GM19238 (cell line): ENCODE measurements around the gene NFIB.
A peak's percentile ranks its signal among the peaks of the same experiment; 100 is the strongest.

Experiments
- DNase-seq: peaks from one replicate; pipeline ENCODE4 v3.0.0; 2011; ENCODE audit warnings: low spot score; ENCODE audit not compliant: insufficient read length

NFIB gene

GRCh38 chr9:14345354-14346230 is 31.7 kb upstream of the NFIB start:
- DNase-seq = no peak

- DNase-seq = no peak
Observed at GRCh38 chr9:14344941-14345353, 31.0 kb upstream of the NFIB start.

GRCh38 chr9:14344053-14344524 is 30.1 kb upstream of the NFIB start:
- DNase-seq = no peak

GRCh38 chr9:14343261-14344031 is 29.5 kb upstream of the NFIB start:
- DNase-seq = no peak

- DNase-seq = no peak
Observed at GRCh38 chr9:14342736-14343135, 28.8 kb upstream of the NFIB start.

- no peak for DNase-seq
Observed at GRCh38 chr9:14341437-14342122, 27.6 kb upstream of the NFIB start.

- DNase-seq = no peak
Observed at GRCh38 chr9:14340994-14341393, 27.1 kb upstream of the NFIB start.

- DNase-seq = no peak
Observed at GRCh38 chr9:14340219-14340873, 26.4 kb upstream of the NFIB start.

- no peak for DNase-seq
Observed at GRCh38 chr9:14339746-14340145, 25.8 kb upstream of the NFIB start.

- no peak for DNase-seq
Observed at GRCh38 chr9:14337615-14338014, 23.7 kb upstream of the NFIB start.

GRCh38 chr9:14336244-14336643 is 22.3 kb upstream of the NFIB start:
- DNase-seq = no peak

GRCh38 chr9:14331120-14331519 is 17.2 kb upstream of the NFIB start:
- no peak for DNase-seq

GRCh38 chr9:14327036-14327435 is 13.1 kb upstream of the NFIB start:
- no peak for DNase-seq

- no peak for DNase-seq
Observed at GRCh38 chr9:14326264-14326826, 12.4 kb upstream of the NFIB start.

- DNase-seq = no peak
Observed at GRCh38 chr9:14325147-14325546, 11.2 kb upstream of the NFIB start.

- no peak for DNase-seq
Observed at GRCh38 chr9:14323985-14324650, 10.2 kb upstream of the NFIB start.

- no peak for DNase-seq
Observed at GRCh38 chr9:14323083-14323971, 9.4 kb upstream of the NFIB start.

- peak; percentile 77 for DNase-seq
Observed at GRCh38 chr9:14322211-14323082, 8.5 kb upstream of the NFIB start.
